ENCODE data around the gene DBR1.

The DBR1 gene

DNA sequence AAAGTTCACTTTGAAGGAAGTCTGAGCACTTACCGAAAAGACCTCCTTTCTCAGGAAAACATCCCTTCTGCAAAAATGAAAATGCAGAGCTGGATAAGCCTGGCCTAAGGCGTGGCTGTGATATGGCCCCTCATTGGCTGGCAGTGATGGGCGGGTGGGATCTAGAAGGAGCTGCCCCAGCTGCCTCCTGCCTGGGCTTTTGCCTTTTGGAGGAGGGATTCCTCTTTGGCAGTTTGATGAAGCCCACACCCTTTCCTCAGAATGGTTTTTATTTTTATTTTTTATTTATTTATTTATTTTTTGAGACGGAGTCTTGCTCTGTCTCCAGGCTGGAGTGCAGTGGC, 55.3 kb downstream of the DBR1 start:
- FAIRE-seq: no peak

DNA sequence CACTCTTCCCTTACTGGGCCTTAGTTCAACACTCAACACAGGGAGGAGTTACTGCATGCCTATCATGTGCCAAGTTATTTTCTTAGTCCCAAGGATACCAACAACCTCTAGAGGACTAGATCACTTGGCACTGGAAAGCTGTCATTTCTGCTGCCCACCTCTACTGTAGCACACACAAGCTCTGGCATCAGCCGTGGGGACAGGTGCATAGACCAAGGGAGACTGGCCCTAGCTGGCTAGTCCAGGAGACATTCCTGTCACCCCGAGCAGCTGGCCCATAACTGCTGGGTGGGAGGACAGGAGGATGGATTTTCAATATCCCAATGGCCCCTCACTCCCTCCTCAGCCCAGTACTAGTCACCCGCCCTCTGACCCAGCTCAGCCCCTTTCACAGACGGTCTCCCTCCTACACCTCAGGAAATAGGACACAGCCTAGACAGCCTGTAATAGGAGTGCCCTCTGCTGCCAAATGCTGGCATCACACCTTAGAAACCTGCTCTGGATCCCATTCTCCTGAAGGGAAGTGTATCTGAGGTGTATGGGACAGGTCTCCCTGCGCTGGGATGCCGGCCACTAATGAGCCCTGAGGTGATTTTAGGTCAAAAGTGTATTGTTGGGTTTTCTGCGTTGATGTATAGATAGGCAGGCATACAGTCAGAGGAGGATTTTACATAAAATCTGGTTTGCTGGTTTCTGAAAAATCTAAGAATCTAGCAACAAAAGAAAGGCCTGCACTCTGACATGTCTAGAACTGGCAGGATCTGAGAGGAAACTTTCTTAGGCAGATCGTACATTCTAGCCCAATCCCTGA, 55.9 kb downstream of the DBR1 start:
- no peak for FAIRE-seq

DNA sequence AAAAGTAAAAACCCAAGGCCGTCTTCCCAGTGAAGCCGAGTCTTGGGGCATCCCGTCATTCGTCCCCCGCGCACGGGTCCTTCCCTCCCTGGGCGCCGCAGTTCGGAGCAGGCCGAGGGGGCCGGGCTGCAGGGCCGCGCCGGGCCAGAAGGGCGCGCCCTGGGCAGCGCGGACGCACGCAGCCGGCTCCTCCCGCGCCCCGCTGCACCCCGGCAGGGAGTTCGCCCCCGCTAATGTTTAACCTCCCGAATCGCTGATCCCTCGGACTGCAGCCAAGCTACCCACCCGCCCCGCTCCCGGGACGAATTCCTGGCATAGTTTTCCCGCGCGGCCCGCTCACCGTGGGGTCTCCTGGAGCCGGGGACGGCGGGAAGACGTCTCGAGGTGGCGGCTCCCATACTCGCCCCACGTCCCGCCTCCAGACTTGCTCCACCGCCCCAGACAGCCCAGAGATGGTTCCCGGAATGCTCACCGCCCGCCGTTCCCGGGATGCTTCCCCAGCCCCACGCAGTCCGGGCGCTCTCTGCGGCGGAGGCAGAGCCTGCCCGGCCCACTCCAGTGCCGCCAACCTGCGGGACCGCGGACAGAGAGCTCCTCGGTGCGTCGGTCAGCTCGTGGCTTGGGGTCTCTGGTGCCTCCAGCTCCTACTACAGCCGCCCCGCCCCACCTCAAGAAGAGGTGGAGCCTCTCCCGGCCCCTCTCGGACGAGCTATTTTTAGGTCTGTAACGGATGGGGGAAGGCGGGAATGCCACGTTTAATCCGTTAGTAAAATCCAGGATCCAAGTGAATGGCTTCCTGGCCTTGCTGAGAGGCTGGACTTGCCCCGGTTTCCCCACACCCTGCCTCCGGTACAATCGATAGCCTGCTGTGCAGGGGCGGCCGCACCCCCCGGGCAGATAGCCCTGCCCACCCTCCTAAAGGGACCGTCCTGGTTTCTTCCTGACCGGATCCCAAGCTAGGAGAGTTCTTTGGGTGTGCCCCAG, 59.4 kb downstream of the DBR1 start, which contains the start of gene DZIP1L:
Gene DZIP1L (minus strand): TSS at position 621 of the 984 bp plus-strand sequence. CDS start 11,637 bp downstream, outside the sequence.
- FAIRE-seq: no peak

DNA sequence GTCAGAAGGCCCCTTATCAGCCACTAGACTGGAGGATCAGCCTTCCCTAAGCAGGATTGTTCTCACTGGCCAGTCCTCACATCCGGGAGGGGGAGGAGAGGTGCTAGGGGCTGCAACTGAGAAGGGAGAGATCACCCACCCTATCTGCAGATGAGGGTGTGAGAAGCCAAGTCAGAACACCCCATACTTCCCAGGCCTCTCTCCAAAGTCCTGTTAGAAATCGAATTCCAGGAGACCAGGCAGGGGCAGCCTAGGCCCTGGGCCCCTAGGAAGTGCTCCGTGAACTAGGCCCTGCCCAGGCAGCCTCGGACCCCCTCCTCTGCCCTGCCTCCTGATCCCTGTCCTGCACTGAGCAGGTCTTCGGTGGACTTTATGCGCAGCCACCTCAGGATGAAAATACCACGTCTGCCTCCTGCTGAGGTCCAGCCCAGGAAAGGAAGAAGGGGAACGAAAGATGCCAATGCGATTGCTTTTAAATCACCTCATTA, 60.2 kb downstream of the DBR1 start:
- FAIRE-seq: no peak

DNA sequence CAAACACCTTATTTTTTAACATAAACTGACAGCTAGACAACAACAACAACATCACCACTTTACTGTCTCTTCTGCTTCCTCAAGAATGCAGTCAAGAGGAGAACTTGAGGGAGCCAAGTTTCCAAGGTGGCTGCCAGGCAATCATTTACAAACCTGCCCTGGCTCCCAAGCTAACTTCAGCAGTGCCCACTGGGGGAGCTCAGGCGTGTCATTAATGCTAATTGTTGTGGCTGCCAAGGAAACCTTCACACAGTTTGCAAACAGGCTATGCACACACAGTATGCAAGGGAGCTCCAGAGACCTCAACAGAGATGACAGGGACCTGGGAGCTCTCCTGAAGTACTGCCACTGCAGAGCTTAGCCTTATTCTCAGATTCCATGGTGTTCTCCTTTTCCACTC, 61.4 kb downstream of the DBR1 start:
- FAIRE-seq: no peak

DNA sequence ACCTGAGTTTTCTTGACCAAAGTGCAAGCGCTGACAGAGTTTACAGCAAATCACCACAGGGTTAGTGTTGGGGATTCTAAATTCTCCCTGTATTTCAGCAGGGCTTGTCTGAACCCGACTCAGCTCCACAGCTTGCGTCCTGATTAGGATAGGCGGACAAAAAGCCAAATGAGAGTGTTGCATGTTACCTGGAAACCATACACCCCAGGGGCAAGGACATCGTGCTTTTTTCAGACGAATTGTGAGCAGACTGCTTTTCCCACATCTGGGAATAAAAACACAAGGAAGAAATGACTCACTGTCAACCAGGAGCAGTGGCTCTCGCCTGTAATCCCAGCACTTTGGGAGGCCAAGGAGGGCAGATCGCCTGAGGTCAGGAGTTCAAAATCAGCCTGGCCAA, 62.4 kb downstream of the DBR1 start:
- FAIRE-seq: no peak

Data from A204.1 (cell line).